Measurements from ENCODE around the gene MBD5. TPM values are rescaled to one million over a fixed set of nuclear protein-coding genes. Genes with fewer than 3 reads are reported as not detected.

Gene MBD5
- total and polyA plus RNA-seq, 8 donors: 32.5 to 58.0 (median 43.5) TPM

GRCh38 chr2:148021886-148022285 is 995 bp downstream of the MBD5 start:
- H3K9me3 ChIP-seq: no peaks in the 10 kb centered on the region
- TF ChIP-seq CTCF (IDR thresholded peaks at IDR 0.05): no peak
- H3K4me3 ChIP-seq: peak overlapping the region; percentile 61 to 63
- no peaks in the 10 kb centered on the region for H3K36me3 ChIP-seq
- intact Hi-C loops (cut with DNase I): no loop called here
- H3K27ac ChIP-seq: peak overlapping the region; percentile 91 to 94
- H3K4me1 ChIP-seq: peaks cover 14 to 44% of the 10 kb centered on the region in 2 donors
- ATAC-seq (no peak), DNase-seq (no peak)
- no peaks in the 10 kb centered on the region for H3K27me3 ChIP-seq

- intact Hi-C loops (cut with DNase I): no loop called here
- Histone ChIP-seq H3K9me3 (no peaks in the 10 kb centered on the region), H3K27me3 (no peaks in the 10 kb centered on the region), H3K27ac (peak overlapping the region in 1 of 2 donors; percentile 91), H3K4me1 (peaks cover 14 to 44% of the 10 kb centered on the region in 2 donors), H3K36me3 (no peaks in the 10 kb centered on the region), H3K4me3 (peak overlapping the region; percentile 61 to 63)
- DNase-seq: no peak
- ATAC-seq: no peak
- no peak for TF ChIP-seq CTCF (IDR thresholded peaks at IDR 0.05)
These were observed 1.5 kb downstream of the MBD5 start for GRCh38 chr2:148022351-148022750.

GRCh38 chr2:148022882-148023281 is 2.0 kb downstream of the MBD5 start:
- no peak overlapping the region for H3K27ac ChIP-seq
- DNase-seq (no peak), ATAC-seq (no peak)
- H3K27me3 ChIP-seq: no peaks in the 10 kb centered on the region
- peaks cover 14 to 44% of the 10 kb centered on the region in 2 donors for H3K4me1 ChIP-seq
- intact Hi-C loops (cut with DNase I): no loop called here
- no peak for TF ChIP-seq CTCF (IDR thresholded peaks at IDR 0.05)
- peak overlapping the region in 1 of 2 donors; percentile 63 for H3K4me3 ChIP-seq
- no peaks in the 10 kb centered on the region for H3K36me3 ChIP-seq
- no peaks in the 10 kb centered on the region for H3K9me3 ChIP-seq

DNA sequence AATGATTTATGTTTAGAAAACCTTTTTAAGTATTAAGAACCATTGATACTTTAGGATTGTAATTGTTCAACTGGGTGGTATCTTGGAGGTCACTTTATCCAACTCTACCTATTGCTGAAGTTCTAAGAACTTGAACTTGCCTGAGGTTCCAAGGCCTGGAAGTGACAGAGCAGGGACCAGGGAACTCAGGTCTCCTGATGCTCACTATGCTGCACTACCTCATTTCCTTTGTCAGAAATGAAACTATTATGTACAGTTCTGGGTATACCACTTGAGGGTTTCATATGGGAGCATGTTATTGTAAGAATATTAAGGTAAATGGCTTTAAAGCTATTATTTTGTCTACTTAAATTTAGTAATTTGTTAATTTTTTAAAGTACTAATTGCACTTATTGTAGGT is 3.0 kb downstream of the MBD5 start:
- peaks cover 14 to 35% of the 10 kb centered on the region in 2 donors for H3K4me1 ChIP-seq
- intact Hi-C loops (cut with DNase I): no loop called here
- H3K36me3 ChIP-seq: no peaks in the 10 kb centered on the region
- no peak overlapping the region for H3K4me3 ChIP-seq
- H3K27ac ChIP-seq: no peak overlapping the region
- ATAC-seq (no peak), DNase-seq (no peak)
- no peak for TF ChIP-seq CTCF (IDR thresholded peaks at IDR 0.05)
- H3K9me3 ChIP-seq: no peaks in the 10 kb centered on the region
- no peaks in the 10 kb centered on the region for H3K27me3 ChIP-seq

DNA sequence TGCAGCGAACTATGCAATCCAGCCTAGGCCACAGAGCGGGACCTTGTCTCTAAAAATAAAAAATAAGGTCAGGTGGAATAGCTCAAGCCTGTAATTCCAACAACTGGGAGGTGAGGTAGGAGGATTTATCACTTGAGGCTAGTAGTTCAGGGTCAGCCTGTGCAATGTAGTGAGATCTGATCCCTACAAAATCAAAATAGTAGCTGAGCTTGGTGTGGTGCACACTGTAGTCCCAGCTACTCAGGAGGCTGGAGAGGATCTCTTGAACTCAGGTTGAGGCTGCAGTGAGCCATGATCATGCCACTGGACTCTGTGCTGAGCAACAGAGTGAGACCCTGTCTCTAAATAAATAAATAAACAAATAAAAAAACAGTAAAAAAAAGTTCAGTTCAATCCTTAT is 5.7 kb downstream of the MBD5 start:
- H3K9me3 ChIP-seq: no peaks in the 10 kb centered on the region
- peaks cover 18 to 28% of the 10 kb centered on the region in 2 donors for H3K4me1 ChIP-seq
- DNase-seq: no peak
- H3K27ac ChIP-seq: no peak overlapping the region
- no peak for TF ChIP-seq CTCF (IDR thresholded peaks at IDR 0.05)
- no peak for ATAC-seq
- H3K4me3 ChIP-seq: no peak overlapping the region
- intact Hi-C loops (cut with DNase I): no loop called here
- H3K27me3 ChIP-seq: no peaks in the 10 kb centered on the region
- no peaks in the 10 kb centered on the region for H3K36me3 ChIP-seq
